Muscle layer of colon (tissue), 2 donors: Measurements from ENCODE around the gene ZIC4.

Experiments used
- H3K27ac ChIP-seq: one replicate; pipeline ENCODE4 v1.7.0; 2013; ENCODE audit warnings: low read depth, mild to moderate bottlenecking, low read length, moderate library complexity
- H3K27me3 ChIP-seq, 2 donors: one replicate each; pipeline ENCODE4 v1.7.0; 2013; ENCODE audit warnings: low read length in 2 of 2, mild to moderate bottlenecking in 2 of 2; ENCODE audit not compliant: insufficient read depth in 2 of 2, control insufficient read depth in 1 of 2
- H3K36me3 ChIP-seq: one replicate; pipeline ENCODE4 v1.7.0; 2013; ENCODE audit warnings: mild to moderate bottlenecking, low read length; ENCODE audit not compliant: insufficient read depth
- H3K4me1 ChIP-seq: one replicate; pipeline ENCODE4 v1.7.0; 2013; ENCODE audit warnings: mild to moderate bottlenecking, low read length; ENCODE audit not compliant: insufficient read depth
- H3K4me3 ChIP-seq, 2 donors: one replicate each; pipeline ENCODE4 v1.7.0; 2013; ENCODE audit warnings: low read length in 2 of 2, low read depth in 1 of 2, mild to moderate bottlenecking in 1 of 2, moderate library complexity in 1 of 2
- H3K9ac ChIP-seq: one replicate; pipeline ENCODE4 v1.7.0; 2013; ENCODE audit warnings: low read length
- H3K9me3 ChIP-seq: one replicate; pipeline ENCODE4 v1.7.0; 2013; ENCODE audit warnings: mild to moderate bottlenecking, low read length
- donor health status: abdominal sarcoma.
- donor health status: Adenocarcinoma of cecum.

The ZIC4 gene

DNA sequence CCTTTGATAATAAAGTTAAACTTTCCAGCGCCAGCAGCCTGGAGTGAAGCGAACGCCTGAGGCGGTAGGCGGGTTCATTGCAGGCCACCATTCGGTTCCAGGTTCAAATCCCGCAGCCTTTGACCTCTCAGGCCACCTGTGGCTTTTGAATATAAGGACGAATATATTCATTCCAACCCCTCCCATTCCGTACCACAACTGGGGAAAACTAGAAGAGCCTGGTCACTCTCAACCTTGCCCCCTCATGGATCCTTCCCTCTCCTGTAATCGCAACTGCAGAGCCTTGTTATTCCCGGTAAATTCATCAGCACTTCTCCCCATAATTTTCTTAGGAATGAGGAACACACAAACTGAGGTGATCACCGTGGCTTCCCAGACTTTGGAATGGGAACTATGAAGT, 35.2 kb downstream of the ZIC4 start:
- Histone ChIP-seq H3K9ac (no peak overlapping the region), H3K4me1 (no peaks in the 10 kb centered on the region), H3K27me3 (peaks cover 73 to 81% of the 10 kb centered on the region in 2 donors), H3K4me3 (no peak overlapping the region), H3K9me3 (no peaks in the 10 kb centered on the region), H3K36me3 (no peaks in the 10 kb centered on the region), H3K27ac (no peak overlapping the region)

DNA sequence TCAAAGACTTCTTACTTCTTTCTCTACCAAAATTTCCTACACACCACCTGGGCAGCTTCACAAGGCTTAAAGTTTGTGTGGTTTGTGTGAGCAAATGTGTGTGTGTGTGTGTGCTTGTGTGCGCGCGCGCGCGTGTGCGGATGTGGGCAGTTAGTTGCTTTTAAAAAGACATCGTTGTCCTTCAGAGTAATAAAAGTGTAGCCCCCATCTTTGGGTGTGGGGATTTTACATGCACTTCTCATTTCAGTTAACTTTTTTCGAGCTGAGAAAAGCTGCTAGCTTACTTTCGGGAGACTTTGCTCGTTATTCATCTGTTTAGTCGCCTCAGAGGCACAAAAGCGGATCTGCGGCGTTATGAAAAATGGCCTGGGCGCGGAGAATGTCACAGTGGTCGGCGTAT, 36.0 kb downstream of the ZIC4 start:
- H3K27ac ChIP-seq = no peak overlapping the region
- H3K4me3 ChIP-seq = no peak overlapping the region
- no peaks in the 10 kb centered on the region for H3K36me3 ChIP-seq
- no peaks in the 10 kb centered on the region for H3K4me1 ChIP-seq
- H3K27me3 ChIP-seq = peaks cover 71 to 73% of the 10 kb centered on the region in 2 donors
- no peaks in the 10 kb centered on the region for H3K9me3 ChIP-seq
- no peak overlapping the region for H3K9ac ChIP-seq

DNA sequence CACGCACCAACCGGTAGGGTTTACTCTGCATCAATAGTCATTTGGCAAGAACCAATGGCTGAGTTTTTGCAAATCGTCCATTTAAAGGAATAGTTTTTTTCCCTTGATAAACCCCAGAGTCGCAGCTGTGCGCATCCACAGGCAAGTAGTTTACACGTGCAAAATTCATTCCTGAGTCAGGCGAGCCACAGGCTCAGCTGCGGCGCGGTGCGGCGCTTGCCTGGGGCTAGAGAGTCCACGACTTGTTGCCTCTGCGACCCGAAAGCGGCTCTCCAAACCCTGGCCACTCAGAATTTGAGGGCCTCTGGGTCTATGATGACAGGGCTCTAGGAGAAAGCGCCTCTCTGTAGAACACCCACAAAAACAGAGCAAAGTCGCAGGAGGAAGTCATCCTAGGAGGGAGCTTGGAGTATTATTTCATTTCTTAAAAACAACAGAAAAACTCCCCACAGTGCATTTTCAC, 36.7 kb downstream of the ZIC4 start:
- H3K4me1 ChIP-seq = no peaks in the 10 kb centered on the region
- no peaks in the 10 kb centered on the region for H3K36me3 ChIP-seq
- H3K27ac ChIP-seq = no peak overlapping the region
- H3K9me3 ChIP-seq = no peaks in the 10 kb centered on the region
- no peak overlapping the region for H3K9ac ChIP-seq
- peaks cover 64 to 71% of the 10 kb centered on the region in 2 donors for H3K27me3 ChIP-seq
- no peak overlapping the region for H3K4me3 ChIP-seq

DNA sequence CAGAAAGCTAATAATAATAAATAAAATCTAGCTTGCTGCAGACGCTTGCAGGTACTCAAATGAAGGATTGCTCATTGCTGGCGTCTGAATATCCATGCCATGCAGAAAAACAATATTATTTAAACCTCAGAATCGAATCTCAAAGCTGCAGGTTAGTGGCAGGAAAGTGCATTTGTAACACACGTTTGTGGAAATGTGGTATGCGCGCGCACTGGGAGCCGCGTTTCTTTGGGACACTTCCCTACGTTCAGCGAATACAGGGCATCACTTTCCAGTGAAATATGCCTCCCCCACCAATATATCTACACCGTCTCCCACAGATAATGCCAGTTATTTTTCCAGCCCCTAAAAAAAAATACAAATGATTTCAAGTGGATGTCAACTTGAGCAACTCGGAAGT, 37.1 kb downstream of the ZIC4 start:
- Histone ChIP-seq H3K27me3 (peaks cover 59 to 69% of the 10 kb centered on the region in 2 donors), H3K9ac (no peak overlapping the region), H3K4me3 (no peak overlapping the region), H3K27ac (no peak overlapping the region), H3K36me3 (no peaks in the 10 kb centered on the region), H3K9me3 (no peaks in the 10 kb centered on the region), H3K4me1 (no peaks in the 10 kb centered on the region)

DNA sequence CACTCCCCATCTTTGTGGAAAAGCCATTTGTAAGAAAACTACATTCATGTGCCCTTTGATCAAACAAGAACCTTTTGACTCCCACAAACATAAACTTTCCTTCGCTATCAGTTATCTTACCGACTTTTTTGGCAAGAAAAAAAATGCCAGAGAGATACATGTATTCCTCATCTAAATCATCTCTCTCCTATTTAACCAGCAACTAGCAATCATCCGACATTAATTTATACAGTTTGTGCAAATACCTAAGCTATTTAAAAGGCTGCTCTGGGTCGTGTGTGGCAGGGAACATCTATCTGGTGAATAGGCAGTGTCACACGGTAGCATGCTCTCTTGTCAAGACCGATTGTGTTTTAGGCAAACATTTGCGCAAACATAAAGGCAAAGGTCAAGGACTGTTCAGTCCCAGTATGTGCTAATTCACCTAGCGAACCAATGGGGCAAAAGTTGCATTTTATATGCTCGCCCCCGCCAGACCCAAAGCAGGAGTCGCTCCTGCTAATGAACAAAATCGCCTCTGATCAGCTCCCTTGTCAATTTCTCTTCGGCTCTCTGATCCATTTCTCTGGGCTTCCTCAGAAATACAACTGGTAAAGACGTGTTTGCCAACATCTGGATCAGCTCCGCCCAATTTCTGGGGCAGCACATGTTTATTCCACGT, 37.7 kb downstream of the ZIC4 start:
- H3K9ac ChIP-seq = no peak overlapping the region
- no peaks in the 10 kb centered on the region for H3K4me1 ChIP-seq
- no peak overlapping the region for H3K27ac ChIP-seq
- no peaks in the 10 kb centered on the region for H3K9me3 ChIP-seq
- H3K4me3 ChIP-seq = no peak overlapping the region
- H3K27me3 ChIP-seq = peaks cover 54 to 63% of the 10 kb centered on the region in 2 donors
- H3K36me3 ChIP-seq = no peaks in the 10 kb centered on the region

DNA sequence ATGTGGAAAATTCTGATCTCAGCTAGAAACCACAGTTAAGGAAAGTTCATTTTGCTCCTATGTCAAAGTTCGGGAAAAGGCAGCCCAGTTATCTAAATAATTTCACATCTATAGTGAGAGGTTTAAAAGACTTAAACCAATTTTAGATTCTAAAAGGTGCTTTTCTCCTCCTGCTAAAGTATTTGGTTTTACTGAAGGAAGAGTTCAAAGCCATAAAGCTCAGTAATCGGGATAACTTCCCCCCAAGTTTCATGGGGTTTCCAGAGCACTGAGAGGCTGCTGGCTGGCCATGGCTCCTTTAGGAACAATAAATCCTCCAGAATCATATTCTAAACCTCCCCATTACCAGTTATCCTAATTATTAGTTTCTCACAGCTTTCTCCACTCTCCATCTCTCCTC, 38.2 kb downstream of the ZIC4 start:
- H3K9me3 ChIP-seq = no peaks in the 10 kb centered on the region
- H3K4me1 ChIP-seq = no peaks in the 10 kb centered on the region
- no peak overlapping the region for H3K9ac ChIP-seq
- peaks cover 50 to 58% of the 10 kb centered on the region in 2 donors for H3K27me3 ChIP-seq
- no peaks in the 10 kb centered on the region for H3K36me3 ChIP-seq
- H3K4me3 ChIP-seq = no peak overlapping the region
- H3K27ac ChIP-seq = no peak overlapping the region

DNA sequence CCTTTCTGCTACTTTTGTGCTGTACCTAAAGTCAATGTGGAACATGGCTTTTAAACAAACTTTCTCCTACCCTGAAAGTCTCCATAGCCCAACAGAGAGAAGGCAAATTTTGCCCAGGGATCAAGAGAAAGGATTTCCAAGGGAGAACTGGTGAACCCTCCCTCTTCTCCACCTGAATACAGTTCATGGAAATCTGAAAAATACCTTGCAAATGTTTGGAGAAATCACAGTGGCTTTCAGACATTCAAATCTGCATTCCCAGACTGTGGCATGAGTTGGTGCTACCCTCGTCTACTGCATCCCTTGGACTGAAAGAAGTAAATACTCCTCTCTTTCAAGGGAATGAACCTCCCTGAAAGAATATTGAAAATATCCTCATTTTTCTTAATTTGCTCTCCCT, 38.7 kb downstream of the ZIC4 start:
- Histone ChIP-seq H3K4me1 (no peaks in the 10 kb centered on the region), H3K9me3 (no peaks in the 10 kb centered on the region), H3K27ac (no peak overlapping the region), H3K36me3 (no peaks in the 10 kb centered on the region), H3K4me3 (no peak overlapping the region), H3K27me3 (peaks cover 46 to 53% of the 10 kb centered on the region in 2 donors), H3K9ac (no peak overlapping the region)

DNA sequence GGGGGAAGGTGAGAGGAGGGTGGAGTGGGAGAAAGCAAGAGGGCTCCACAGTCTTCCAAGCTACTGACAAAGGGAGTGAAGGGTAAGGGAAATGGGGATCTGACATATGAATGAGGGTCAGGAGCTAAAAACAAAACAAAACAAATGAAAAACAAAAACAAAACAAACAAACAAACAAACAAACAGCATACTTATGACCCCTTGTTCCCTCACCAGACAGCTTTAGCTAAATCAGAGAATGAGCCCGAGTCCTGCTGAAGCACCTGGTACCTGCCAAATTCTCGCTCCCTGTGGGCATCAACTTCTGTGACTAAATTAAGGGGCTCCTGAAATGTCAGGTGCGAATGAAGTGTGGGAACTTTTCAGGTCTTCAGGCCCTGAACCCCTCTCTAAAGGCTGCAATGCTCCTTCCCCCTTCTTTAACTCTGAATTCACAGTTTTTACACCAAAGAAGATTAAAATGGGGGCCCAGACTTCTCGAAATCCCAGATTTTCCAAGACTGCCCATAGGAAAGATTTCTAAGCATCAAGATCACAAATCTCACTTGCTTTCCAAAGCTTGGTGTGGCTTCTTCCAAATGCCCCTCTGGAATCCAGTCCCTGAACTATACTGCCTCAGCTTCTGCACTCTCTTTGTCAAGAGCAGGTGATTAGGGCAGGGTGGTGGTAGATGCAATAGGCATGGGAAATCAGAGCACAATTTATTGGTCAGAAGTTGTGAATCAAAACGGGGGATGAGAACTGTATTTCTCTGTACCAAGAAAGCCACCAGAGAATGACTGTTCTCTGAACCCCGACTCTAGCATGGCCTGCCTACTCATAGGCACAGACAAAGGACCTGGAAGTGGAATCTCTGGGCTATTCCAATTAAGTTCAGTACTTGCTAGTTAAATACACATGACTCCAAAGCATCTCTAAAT, 40.9 kb downstream of the ZIC4 start:
- no peak overlapping the region for H3K27ac ChIP-seq

DNA sequence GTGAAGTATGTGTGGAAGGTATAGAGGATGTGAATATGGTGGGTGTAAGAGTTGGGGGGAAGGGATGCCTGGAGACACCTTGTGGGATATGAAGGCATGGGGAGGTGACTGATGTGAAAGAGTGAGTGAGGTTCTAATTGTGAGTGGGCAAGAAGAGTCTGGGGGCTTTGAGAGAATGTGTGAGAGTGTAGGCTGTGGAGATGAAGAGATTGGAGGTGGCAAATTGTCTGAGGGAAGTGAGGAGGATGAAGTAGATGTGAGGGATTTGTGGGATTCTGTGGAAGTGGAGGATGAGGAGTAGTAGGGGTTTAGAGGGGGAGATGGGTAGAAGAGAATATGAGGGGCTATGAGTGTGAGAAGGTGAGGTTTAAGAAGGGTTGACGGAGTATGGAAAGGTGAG, 41.6 kb downstream of the ZIC4 start:
- no peaks in the 10 kb centered on the region for H3K36me3 ChIP-seq
- H3K4me1 ChIP-seq = no peaks in the 10 kb centered on the region
- H3K4me3 ChIP-seq = no peak overlapping the region
- peaks cover 39 to 50% of the 10 kb centered on the region in 2 donors for H3K27me3 ChIP-seq
- H3K9ac ChIP-seq = no peak overlapping the region
- no peak overlapping the region for H3K27ac ChIP-seq
- no peaks in the 10 kb centered on the region for H3K9me3 ChIP-seq

More for the DNA sequence above, 40.9 kb downstream of the ZIC4 start:
- peaks cover 39 to 50% of the 10 kb centered on the region in 2 donors for H3K27me3 ChIP-seq
- H3K9ac ChIP-seq = no peak overlapping the region
- no peaks in the 10 kb centered on the region for H3K36me3 ChIP-seq
- no peak overlapping the region for H3K4me3 ChIP-seq
- no peaks in the 10 kb centered on the region for H3K4me1 ChIP-seq
- H3K9me3 ChIP-seq = no peaks in the 10 kb centered on the region

DNA sequence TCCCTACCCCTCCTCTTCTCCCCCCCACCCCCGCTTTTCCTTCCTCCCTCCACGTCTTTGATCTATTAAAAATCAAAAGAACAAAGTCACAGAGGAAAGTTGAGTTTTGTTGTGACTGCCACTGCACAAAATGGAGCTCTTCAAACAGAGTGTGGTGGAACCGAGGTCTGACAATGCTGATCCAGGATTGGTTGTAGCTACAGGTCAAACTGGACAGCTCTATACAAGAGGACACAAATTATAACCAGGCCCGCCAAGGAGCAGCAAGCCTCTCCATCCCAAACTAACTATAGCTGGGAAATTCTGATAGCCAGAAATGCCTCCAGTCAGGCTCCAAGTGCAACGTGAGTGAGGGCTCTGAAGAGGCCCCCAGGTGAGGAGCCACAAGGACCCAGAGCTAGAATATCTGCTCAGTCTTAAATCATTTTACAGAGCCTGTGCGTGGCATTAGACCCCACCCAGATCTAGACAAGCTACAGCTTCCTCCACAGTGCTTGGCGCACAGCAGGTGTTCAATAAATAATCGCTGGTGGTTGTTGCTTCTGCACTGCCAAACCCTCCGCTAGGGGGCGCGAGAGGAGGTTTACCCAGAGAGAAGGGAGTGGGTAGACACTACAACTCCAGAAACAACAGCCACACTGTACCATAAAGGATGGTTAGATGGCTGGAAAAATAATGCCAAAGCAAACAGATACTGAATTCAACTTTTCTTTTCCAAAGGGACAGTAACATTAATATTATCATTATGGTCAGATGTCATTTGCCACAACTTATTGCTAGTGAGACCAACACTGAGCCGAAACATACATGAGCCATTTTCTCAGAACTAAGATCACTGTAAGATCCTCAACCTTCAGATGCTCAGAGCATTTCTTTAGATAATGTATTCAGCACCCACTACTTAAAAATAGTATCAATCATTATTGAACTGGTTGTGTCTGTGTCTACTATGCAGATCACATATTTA, 44.6 kb downstream of the ZIC4 start:
- Histone ChIP-seq H3K27ac (no peak overlapping the region), H3K9ac (no peak overlapping the region), H3K9me3 (no peaks in the 10 kb centered on the region), H3K27me3 (peaks cover 53 to 57% of the 10 kb centered on the region in 2 donors), H3K36me3 (no peaks in the 10 kb centered on the region), H3K4me1 (no peaks in the 10 kb centered on the region), H3K4me3 (no peak overlapping the region)
